ENCODE measurements around the gene HSD17B14. TPM values are rescaled to one million over a fixed set of nuclear protein-coding genes. Genes with fewer than 3 reads are reported as not detected.
A peak's percentile ranks its signal among the peaks of the same experiment; 100 is the strongest.

The HSD17B14 gene
- total RNA-seq, 3 donors from 2014 or later: 2.4 to 10.1 (median 2.4) TPM

DNA sequence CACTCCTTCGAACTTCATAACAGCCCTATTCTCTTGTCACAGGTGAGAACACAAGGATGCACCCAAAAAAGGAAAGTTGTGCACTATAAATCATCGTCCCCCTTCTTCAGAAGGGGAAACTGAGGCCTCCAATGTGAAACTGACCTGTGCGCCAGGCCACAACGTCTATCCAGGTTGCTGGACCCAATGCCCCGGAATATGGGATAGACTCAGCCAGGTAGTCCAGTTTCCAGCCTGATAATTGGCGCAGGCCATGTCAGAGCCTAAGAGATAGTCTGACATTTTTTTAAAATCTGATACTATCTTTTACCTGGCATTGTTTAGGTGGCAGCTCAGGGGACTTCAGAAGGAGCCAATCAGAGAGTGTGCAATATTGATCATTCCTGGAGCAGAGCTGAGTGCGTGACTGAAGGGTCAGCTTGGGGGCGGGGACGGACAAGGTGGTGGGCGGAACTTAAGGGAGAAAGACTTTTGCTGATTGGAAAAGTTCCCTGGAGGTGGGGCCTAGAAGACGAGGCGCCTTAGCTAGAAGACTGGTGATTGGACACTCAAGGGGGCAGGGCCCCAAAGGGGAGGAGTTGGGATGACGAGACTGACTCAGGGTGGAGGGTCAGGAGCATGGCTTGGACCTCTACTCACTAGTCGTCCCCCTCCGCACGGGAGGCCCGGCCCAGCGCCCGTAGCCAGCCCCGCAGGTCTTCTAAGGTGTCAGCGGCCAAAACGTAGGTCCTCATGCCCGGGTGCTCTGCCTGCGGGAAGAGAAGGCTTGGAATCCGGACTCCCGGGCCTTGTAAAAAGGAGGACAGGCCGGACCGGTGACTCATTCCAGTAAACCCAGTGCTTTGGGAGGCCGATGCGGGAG is 23.7 kb upstream of the HSD17B14 start:
- Histone ChIP-seq H3K4me3 (no peak overlapping the region), H3K4me1 (ENCODE audit: low read depth) (no peaks in the 10 kb centered on the region), H3K9me3 (no peaks in the 10 kb centered on the region), H3K36me3 (ENCODE audit: low read depth) (no peaks in the 10 kb centered on the region)
- TF ChIP-seq, protein P1, sequence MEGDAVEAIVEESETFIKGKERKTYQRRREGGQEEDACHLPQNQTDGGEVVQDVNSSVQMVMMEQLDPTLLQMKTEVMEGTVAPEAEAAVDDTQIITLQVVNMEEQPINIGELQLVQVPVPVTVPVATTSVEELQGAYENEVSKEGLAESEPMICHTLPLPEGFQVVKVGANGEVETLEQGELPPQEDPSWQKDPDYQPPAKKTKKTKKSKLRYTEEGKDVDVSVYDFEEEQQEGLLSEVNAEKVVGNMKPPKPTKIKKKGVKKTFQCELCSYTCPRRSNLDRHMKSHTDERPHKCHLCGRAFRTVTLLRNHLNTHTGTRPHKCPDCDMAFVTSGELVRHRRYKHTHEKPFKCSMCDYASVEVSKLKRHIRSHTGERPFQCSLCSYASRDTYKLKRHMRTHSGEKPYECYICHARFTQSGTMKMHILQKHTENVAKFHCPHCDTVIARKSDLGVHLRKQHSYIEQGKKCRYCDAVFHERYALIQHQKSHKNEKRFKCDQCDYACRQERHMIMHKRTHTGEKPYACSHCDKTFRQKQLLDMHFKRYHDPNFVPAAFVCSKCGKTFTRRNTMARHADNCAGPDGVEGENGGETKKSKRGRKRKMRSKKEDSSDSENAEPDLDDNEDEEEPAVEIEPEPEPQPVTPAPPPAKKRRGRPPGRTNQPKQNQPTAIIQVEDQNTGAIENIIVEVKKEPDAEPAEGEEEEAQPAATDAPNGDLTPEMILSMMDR (IDR thresholded peaks at IDR 0.05): no peak
- intact Hi-C loops (cut with DNase I, micrococcal nuclease): no loop called here
- ATAC-seq: peak; percentile 74
- DNase-seq: peak in 1 of 3 donors; percentile 60

DNA sequence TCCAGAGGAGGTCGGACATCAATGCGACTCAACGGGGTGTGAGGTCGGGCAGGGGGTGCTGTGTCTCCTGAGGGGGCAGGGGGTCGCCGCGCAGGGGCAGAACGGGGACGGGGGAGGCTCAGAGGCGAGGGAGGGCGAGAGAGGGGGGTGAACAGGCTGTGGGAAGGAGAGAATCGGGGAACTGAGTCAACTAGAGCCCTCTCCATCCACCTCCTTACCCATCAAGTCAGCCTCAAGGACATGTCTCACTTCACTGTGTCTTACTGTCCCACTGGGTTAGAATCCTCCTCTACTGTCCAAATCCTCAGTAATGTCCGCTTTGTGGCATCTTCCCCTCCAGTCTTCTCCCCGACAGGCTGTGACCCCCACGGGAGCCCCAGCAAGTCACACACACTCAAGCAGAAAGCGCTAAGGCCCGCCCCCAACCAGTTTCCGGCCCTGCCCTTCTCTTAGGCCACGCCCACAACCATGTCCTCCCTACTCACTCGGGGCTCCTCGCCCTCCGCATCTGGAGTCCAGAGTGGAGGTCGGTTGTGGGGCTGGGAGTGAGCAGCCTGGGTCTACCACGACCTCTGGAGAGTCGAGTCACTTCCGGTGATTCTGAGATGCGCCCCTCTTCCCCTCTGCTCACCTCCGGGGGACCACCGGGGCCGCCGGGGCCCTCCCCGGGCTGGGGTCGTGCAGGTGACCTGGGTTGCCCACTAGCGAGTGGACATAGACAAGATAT is 22.9 kb upstream of the HSD17B14 start:
- Histone ChIP-seq H3K4me3 (no peak overlapping the region), H3K9me3 (no peaks in the 10 kb centered on the region), H3K4me1 (ENCODE audit: low read depth) (no peaks in the 10 kb centered on the region), H3K36me3 (ENCODE audit: low read depth) (no peaks in the 10 kb centered on the region)
- intact Hi-C loops (cut with DNase I, micrococcal nuclease): no loop called here
- peak; percentile 80 for ATAC-seq
- TF ChIP-seq, protein P1 (IDR thresholded peaks at IDR 0.05): no peak
- DNase-seq: peak; percentile 55 to 83 (median 78)

GRCh38 chr19:48856921-48857320 is 20.6 kb upstream of the HSD17B14 start:
- TF ChIP-seq, protein P1 (IDR thresholded peaks at IDR 0.05): no peak
- H3K9me3 ChIP-seq: no peaks in the 10 kb centered on the region
- no peaks in the 10 kb centered on the region for H3K36me3 ChIP-seq (ENCODE audit: low read depth)
- ATAC-seq (no peak), DNase-seq (no peak)
- no peaks in the 10 kb centered on the region for H3K4me1 ChIP-seq (ENCODE audit: low read depth)
- H3K4me3 ChIP-seq: no peak overlapping the region
- intact Hi-C loops (cut with DNase I, micrococcal nuclease): no loop called here

DNA sequence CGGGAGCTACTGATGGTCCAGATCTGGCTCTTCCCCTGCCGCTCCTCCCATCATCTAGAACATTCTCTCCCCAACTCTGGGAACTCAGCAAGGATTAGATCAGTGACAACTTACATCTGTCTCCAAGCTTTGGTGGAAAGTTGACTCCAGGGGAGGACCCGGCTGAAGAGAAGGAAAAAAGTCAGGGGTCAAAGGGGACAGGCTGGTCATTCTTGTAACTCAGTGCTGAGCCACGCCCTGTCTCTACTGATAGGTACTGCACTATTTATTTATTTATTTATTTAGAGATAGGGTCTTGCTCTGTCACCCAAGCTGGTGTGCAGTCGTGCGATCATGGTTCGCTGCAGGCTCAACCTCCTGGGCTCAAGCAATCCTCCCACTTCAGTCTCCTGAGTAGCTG is 17.8 kb upstream of the HSD17B14 start:
- TF ChIP-seq, protein P1 (IDR thresholded peaks at IDR 0.05): no peak
- ATAC-seq: no peak

DNA sequence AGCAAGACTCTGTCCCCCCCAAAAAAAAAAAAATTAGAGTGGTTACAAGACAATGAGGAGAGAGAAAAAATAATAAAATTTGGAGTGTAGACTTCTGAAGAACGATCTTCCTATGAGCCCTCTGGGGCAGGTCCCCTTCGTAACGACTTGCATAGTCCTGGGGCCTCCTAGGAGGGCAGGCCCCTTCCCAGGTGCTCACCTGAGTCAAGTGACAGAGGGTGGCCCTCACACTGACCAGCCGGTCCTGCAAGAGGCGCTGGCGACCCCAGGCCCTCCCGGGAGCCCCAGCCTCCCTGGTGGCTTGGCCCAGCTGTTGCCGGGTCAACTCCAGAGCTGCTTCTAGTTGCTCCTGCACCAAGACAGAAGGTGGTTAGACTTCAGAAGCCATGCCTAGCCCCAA is 17.2 kb upstream of the HSD17B14 start:
- DNase-seq (no peak), ATAC-seq (no peak)
- H3K4me1 ChIP-seq (ENCODE audit: low read depth): no peaks in the 10 kb centered on the region
- intact Hi-C loops (cut with DNase I, micrococcal nuclease): no loop called here
- TF ChIP-seq, protein P1 (IDR thresholded peaks at IDR 0.05): no peak
- H3K4me3 ChIP-seq: no peak overlapping the region
- H3K36me3 ChIP-seq (ENCODE audit: low read depth): no peaks in the 10 kb centered on the region
- H3K9me3 ChIP-seq: no peaks in the 10 kb centered on the region

More for the DNA sequence above, 17.8 kb upstream of the HSD17B14 start:
- H3K9me3 ChIP-seq: no peaks in the 10 kb centered on the region
- intact Hi-C loops (cut with DNase I, micrococcal nuclease): no loop called here
- no peak overlapping the region for H3K4me3 ChIP-seq
- H3K4me1 ChIP-seq (ENCODE audit: low read depth): no peaks in the 10 kb centered on the region
- no peak for DNase-seq
- H3K36me3 ChIP-seq (ENCODE audit: low read depth): no peaks in the 10 kb centered on the region
